ENCODE data around the gene GRIA4.

The GRIA4 gene

DNA sequence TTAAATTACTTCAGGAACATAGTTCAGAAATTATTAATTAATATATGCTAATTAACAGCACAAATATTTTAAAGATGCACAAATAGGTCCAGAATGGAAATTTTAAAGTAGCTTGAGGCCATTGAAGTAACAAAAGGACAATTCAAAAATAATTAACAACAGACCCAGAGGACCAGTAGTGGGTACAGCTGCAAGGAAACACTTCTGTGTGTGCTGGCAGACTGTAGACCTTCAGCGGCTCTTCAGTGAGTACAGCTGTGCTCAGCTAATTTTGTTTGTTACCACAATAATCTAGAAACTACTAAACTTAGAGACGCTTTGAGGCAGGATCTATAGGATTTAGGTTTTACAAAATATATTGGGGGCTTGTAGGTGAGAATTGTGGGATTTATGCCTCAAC, 103.8 kb downstream of the GRIA4 start:
- CTCF ChIA-PET = no interaction called here
- H3K4me3 ChIP-seq (ENCODE audit: control insufficient read depth in 1 of 7, extremely low read depth in 1 of 7, insufficient read depth in 4 of 7, low read depth in 2 of 7, low read length in 6 of 7) = no peak overlapping the region
- H3K27ac ChIP-seq (ENCODE audit: insufficient read depth in 1 of 2, low read depth in 1 of 2, low read length in 2 of 2, poor library complexity in 1 of 2, severe bottlenecking in 2 of 2) = no peak overlapping the region

DNA sequence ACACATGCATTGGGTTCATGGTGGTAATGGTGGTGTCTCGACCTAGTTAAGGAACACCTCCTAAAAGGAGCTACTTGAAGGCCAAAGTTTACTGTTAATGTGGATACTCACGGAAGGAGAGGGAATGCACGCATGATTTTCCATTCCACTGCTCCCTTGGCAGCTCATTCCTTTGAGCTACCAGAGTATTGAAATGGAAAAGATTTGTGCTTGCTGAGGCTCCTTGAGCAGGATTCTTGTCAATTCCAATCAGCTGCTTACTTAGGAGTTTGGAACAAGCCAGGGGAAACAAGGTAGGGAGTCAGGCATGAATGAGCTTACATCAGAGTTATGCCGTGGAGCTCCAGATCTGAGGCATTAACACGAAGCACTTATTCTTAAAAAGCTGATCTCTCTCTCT, 108.8 kb downstream of the GRIA4 start:
- Histone ChIP-seq H3K27ac (ENCODE audit: insufficient read depth in 1 of 2, low read depth in 1 of 2, low read length in 2 of 2, poor library complexity in 1 of 2, severe bottlenecking in 2 of 2) (no peak overlapping the region), H3K4me1 (ENCODE audit: control extremely low read depth in 1 of 4, control insufficient read depth in 4 of 4, insufficient read depth in 4 of 4, low read length in 3 of 4) (no peaks in the 10 kb centered on the region), H3K9me3 (ENCODE audit: control extremely low read depth in 1 of 5, control insufficient read depth in 4 of 5, insufficient read depth in 2 of 5, low read depth in 1 of 5, low read length in 4 of 5) (no peaks in the 10 kb centered on the region), H3K27me3 (replicated peaks in 2 of 5; ENCODE audit: control insufficient read depth in 4 of 5, insufficient read depth in 5 of 5, low read length in 4 of 5) (no peaks in the 10 kb centered on the region), H3K4me3 (ENCODE audit: control insufficient read depth in 1 of 7, extremely low read depth in 1 of 7, insufficient read depth in 4 of 7, low read depth in 2 of 7, low read length in 6 of 7) (no peak overlapping the region), H3K36me3 (ENCODE audit: control insufficient read depth in 4 of 4, insufficient read depth in 4 of 4, low read length in 3 of 4) (no peaks in the 10 kb centered on the region)
- no peak for DNase-seq
- WGBS (ENCODE audit: insufficient coverage) = 100% methylated on average over 3 of the region's 5 CpGs
- ChIA-PET CTCF (no interaction called here), POLR2A (no interaction called here)

More for the DNA sequence above, 103.8 kb downstream of the GRIA4 start:
- Histone ChIP-seq H3K36me3 (ENCODE audit: control insufficient read depth in 4 of 4, insufficient read depth in 4 of 4, low read length in 3 of 4) (no peaks in the 10 kb centered on the region), H3K4me1 (ENCODE audit: control extremely low read depth in 1 of 4, control insufficient read depth in 4 of 4, insufficient read depth in 4 of 4, low read length in 3 of 4) (no peaks in the 10 kb centered on the region), H3K9me3 (ENCODE audit: control extremely low read depth in 1 of 5, control insufficient read depth in 4 of 5, insufficient read depth in 2 of 5, low read depth in 1 of 5, low read length in 4 of 5) (no peaks in the 10 kb centered on the region), H3K27me3 (replicated peaks in 2 of 5; ENCODE audit: control insufficient read depth in 4 of 5, insufficient read depth in 5 of 5, low read length in 4 of 5) (no peaks in the 10 kb centered on the region)
- WGBS (ENCODE audit: insufficient coverage) = no CpG with 5 or more reads among the region's 2 CpGs
- DNase-seq = no peak
- POLR2A ChIA-PET = no interaction called here

GRCh38 chr11:105719073-105719822, 109.4 kb downstream of the GRIA4 start:
- DNase-seq = no peak
- POLR2A ChIA-PET = no interaction called here
- Histone ChIP-seq H3K4me1 (ENCODE audit: control extremely low read depth in 1 of 4, control insufficient read depth in 4 of 4, insufficient read depth in 4 of 4, low read length in 3 of 4) (no peaks in the 10 kb centered on the region), H3K27ac (ENCODE audit: insufficient read depth in 1 of 2, low read depth in 1 of 2, low read length in 2 of 2, poor library complexity in 1 of 2, severe bottlenecking in 2 of 2) (no peak overlapping the region), H3K9me3 (ENCODE audit: control extremely low read depth in 1 of 5, control insufficient read depth in 4 of 5, insufficient read depth in 2 of 5, low read depth in 1 of 5, low read length in 4 of 5) (no peaks in the 10 kb centered on the region), H3K4me3 (ENCODE audit: control insufficient read depth in 1 of 7, extremely low read depth in 1 of 7, insufficient read depth in 4 of 7, low read depth in 2 of 7, low read length in 6 of 7) (no peak overlapping the region), H3K27me3 (replicated peaks in 2 of 5; ENCODE audit: control insufficient read depth in 4 of 5, insufficient read depth in 5 of 5, low read length in 4 of 5) (no peaks in the 10 kb centered on the region), H3K36me3 (ENCODE audit: control insufficient read depth in 4 of 4, insufficient read depth in 4 of 4, low read length in 3 of 4) (no peaks in the 10 kb centered on the region)
- 94% methylated on average over 6 of the region's 11 CpGs for WGBS (ENCODE audit: insufficient coverage)
- CTCF ChIA-PET = interaction anchor here (0.7 kb wide), 1 partner anchor 68 kb away, joined by 3 read pairs; no protein-coding TSS in a partner anchor

DNA sequence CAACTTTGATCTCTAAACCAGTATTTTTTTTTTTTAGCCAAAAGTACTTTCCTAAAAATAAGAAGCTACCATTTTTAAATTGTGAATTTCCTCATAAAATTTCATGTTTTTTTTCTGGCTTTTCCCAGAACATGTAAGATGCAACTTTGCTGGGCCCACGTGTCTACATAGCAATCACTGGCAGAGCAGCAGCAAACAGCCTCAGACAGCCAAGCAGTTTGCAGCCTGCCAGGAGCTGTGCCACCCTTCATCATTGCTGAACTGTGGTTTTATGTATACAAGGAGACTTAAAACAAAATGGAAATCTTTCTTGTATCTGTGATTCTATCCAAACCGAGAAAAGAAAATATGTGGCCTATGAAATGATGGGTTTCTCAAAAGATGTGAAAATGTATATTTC, 110.2 kb downstream of the GRIA4 start:
- no peaks in the 10 kb centered on the region for H3K27me3 ChIP-seq (replicated peaks in 2 of 5; ENCODE audit: control insufficient read depth in 4 of 5, insufficient read depth in 5 of 5, low read length in 4 of 5)
- CTCF ChIA-PET = no interaction called here
- H3K9me3 ChIP-seq (ENCODE audit: control extremely low read depth in 1 of 5, control insufficient read depth in 4 of 5, insufficient read depth in 2 of 5, low read depth in 1 of 5, low read length in 4 of 5) = peaks cover 0 to 1% (median 0%) of the 10 kb centered on the region in 5 experiments
- no peak overlapping the region for H3K27ac ChIP-seq (ENCODE audit: insufficient read depth in 1 of 2, low read depth in 1 of 2, low read length in 2 of 2, poor library complexity in 1 of 2, severe bottlenecking in 2 of 2)
- H3K4me1 ChIP-seq (ENCODE audit: control extremely low read depth in 1 of 4, control insufficient read depth in 4 of 4, insufficient read depth in 4 of 4, low read length in 3 of 4) = no peaks in the 10 kb centered on the region
- WGBS (ENCODE audit: insufficient coverage) = 92% methylated on average over 2 of the region's 2 CpGs
- no peak for DNase-seq
- H3K4me3 ChIP-seq (ENCODE audit: control insufficient read depth in 1 of 7, extremely low read depth in 1 of 7, insufficient read depth in 4 of 7, low read depth in 2 of 7, low read length in 6 of 7) = no peak overlapping the region
- no peaks in the 10 kb centered on the region for H3K36me3 ChIP-seq (ENCODE audit: control insufficient read depth in 4 of 4, insufficient read depth in 4 of 4, low read length in 3 of 4)
- POLR2A ChIA-PET = no interaction called here

DNA sequence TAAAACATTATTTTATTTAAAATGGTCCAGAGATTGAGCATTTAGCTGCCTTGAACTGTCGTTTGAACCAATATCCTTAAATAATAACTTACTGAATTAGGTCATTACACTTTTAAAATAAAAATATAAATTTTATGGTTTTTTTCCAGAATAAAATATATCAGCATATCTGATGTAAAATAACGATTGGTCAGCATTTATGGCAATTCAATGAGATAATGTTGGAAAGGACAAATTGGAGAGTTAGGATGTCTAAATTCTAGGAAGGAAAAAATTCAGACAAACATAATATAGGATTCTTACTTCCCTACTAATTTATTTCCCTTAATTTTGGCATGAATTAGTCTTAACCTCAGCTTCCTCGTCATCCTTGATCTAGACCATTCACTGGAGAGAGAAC, 113.4 kb downstream of the GRIA4 start:
- no peak for DNase-seq
- CTCF ChIA-PET = no interaction called here
- POLR2A ChIA-PET = no interaction called here
- Histone ChIP-seq H3K36me3 (ENCODE audit: control insufficient read depth in 4 of 4, insufficient read depth in 4 of 4, low read length in 3 of 4) (no peaks in the 10 kb centered on the region), H3K27me3 (replicated peaks in 2 of 5; ENCODE audit: control insufficient read depth in 4 of 5, insufficient read depth in 5 of 5, low read length in 4 of 5) (no peaks in the 10 kb centered on the region), H3K9me3 (ENCODE audit: control extremely low read depth in 1 of 5, control insufficient read depth in 4 of 5, insufficient read depth in 2 of 5, low read depth in 1 of 5, low read length in 4 of 5) (peaks cover 0 to 9% (median 1%) of the 10 kb centered on the region in 5 experiments), H3K4me1 (ENCODE audit: control extremely low read depth in 1 of 4, control insufficient read depth in 4 of 4, insufficient read depth in 4 of 4, low read length in 3 of 4) (no peaks in the 10 kb centered on the region), H3K4me3 (ENCODE audit: control insufficient read depth in 1 of 7, extremely low read depth in 1 of 7, insufficient read depth in 4 of 7, low read depth in 2 of 7, low read length in 6 of 7) (no peak overlapping the region), H3K27ac (ENCODE audit: insufficient read depth in 1 of 2, low read depth in 1 of 2, low read length in 2 of 2, poor library complexity in 1 of 2, severe bottlenecking in 2 of 2) (no peak overlapping the region)
- WGBS (ENCODE audit: insufficient coverage) = no CpG with 5 or more reads among the region's 3 CpGs

DNA sequence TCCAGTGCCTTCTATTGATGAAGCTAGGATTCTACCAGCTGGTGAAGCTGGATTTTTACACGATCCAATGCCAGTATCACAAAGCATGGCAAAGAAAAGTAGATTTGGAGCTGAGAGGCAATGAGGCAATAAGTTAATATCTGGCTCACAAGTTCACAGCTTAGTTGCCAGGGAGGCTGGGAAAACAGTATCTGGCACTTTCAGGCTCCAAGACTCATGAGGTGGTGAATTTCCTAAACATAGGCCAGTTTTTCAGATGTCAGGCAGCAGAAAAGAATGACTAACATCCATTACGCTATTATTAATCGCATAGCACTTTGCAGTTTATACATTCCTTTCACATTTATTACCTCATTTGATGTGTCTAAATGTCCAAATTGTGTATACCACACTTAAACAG, 122.7 kb downstream of the GRIA4 start:
- ChIA-PET CTCF (no interaction called here), POLR2A (no interaction called here)
- no peaks in the 10 kb centered on the region for H3K27me3 ChIP-seq (replicated peaks in 2 of 5; ENCODE audit: control insufficient read depth in 4 of 5, insufficient read depth in 5 of 5, low read length in 4 of 5)
- no peak overlapping the region for H3K4me3 ChIP-seq (ENCODE audit: control insufficient read depth in 1 of 7, extremely low read depth in 1 of 7, insufficient read depth in 4 of 7, low read depth in 2 of 7, low read length in 6 of 7)
- H3K36me3 ChIP-seq (ENCODE audit: control insufficient read depth in 4 of 4, insufficient read depth in 4 of 4, low read length in 3 of 4) = no peaks in the 10 kb centered on the region
- no peak overlapping the region for H3K27ac ChIP-seq (ENCODE audit: insufficient read depth in 1 of 2, low read depth in 1 of 2, low read length in 2 of 2, poor library complexity in 1 of 2, severe bottlenecking in 2 of 2)
- H3K9me3 ChIP-seq (ENCODE audit: control extremely low read depth in 1 of 5, control insufficient read depth in 4 of 5, insufficient read depth in 2 of 5, low read depth in 1 of 5, low read length in 4 of 5) = no peaks in the 10 kb centered on the region
- H3K4me1 ChIP-seq (ENCODE audit: control extremely low read depth in 1 of 4, control insufficient read depth in 4 of 4, insufficient read depth in 4 of 4, low read length in 3 of 4) = no peaks in the 10 kb centered on the region
- WGBS (ENCODE audit: insufficient coverage) = 92% methylated on average over 1 of the region's 3 CpGs
- DNase-seq = no peak

- no peaks in the 10 kb centered on the region for H3K4me1 ChIP-seq (ENCODE audit: control extremely low read depth in 1 of 4, control insufficient read depth in 4 of 4, insufficient read depth in 4 of 4, low read length in 3 of 4)
- no peak for DNase-seq
- H3K36me3 ChIP-seq (ENCODE audit: control insufficient read depth in 4 of 4, insufficient read depth in 4 of 4, low read length in 3 of 4) = no peaks in the 10 kb centered on the region
- no peak overlapping the region for H3K27ac ChIP-seq (ENCODE audit: insufficient read depth in 1 of 2, low read depth in 1 of 2, low read length in 2 of 2, poor library complexity in 1 of 2, severe bottlenecking in 2 of 2)
- POLR2A ChIA-PET = no interaction called here
- H3K4me3 ChIP-seq (ENCODE audit: control insufficient read depth in 1 of 7, extremely low read depth in 1 of 7, insufficient read depth in 4 of 7, low read depth in 2 of 7, low read length in 6 of 7) = no peak overlapping the region
- H3K9me3 ChIP-seq (ENCODE audit: control extremely low read depth in 1 of 5, control insufficient read depth in 4 of 5, insufficient read depth in 2 of 5, low read depth in 1 of 5, low read length in 4 of 5) = no peaks in the 10 kb centered on the region
- CTCF ChIA-PET = no interaction called here
- H3K27me3 ChIP-seq (replicated peaks in 2 of 5; ENCODE audit: control insufficient read depth in 4 of 5, insufficient read depth in 5 of 5, low read length in 4 of 5) = no peaks in the 10 kb centered on the region
- 100% methylated on average over 1 of the region's 1 CpG for WGBS (ENCODE audit: insufficient coverage)
Observed at GRCh38 chr11:105734426-105734825, 124.6 kb downstream of the GRIA4 start.
